Hematopoietic multipotent progenitor cell (in vitro differentiated cells): ENCODE data around the gene PPP1R3C. TPM values are rescaled to one million over a fixed set of nuclear protein-coding genes. Genes with fewer than 3 reads are reported as not detected.

Experiments used
- total RNA-seq: library from RNA; depleted of rRNA; stranded (reverse); fragments of >200 nt; gene quantifications from one replicate; pipeline ENCODE4 v1.2.3, GENCODE V29; 2012

Gene PPP1R3C
- total RNA-seq, 1 donor, result not detected

Other genes with a start within 250 kb of the PPP1R3C start
- gene HECTD2, start 222.7 kb downstream of the PPP1R3C start, total RNA-seq, result 1.1 TPM
- gene TNKS2, start 165.4 kb upstream of the PPP1R3C start, total RNA-seq, result 20.2 TPM